ENCODE measurements around the gene TIMMDC1.
"Not testable (repeated sequence)": the region's sequence is repeated elsewhere in the genome, so short reads cannot be mapped to it uniquely, and the experiment has no call there.

Gene TIMMDC1

GRCh38 chr3:119547227-119547626, 48.9 kb downstream of the TIMMDC1 start:
- POLR2A ChIA-PET (ENCODE audit: low non-redundant PET) = no interaction called here
- CTCF ChIA-PET = no interaction called here
- H3K27ac ChIP-seq = no peak overlapping the region
- DNase-seq (ENCODE audit: low spot score) = no peak
- TF ChIP-seq CTCF (conservative IDR thresholded peaks at IDR 0.05; ENCODE audit: low read depth) = no peak

GRCh38 chr3:119548341-119548740, 50.0 kb downstream of the TIMMDC1 start:
- CTCF ChIA-PET = no interaction called here
- H3K27ac ChIP-seq = no peak overlapping the region
- POLR2A ChIA-PET (ENCODE audit: low non-redundant PET) = no interaction called here
- no peak for TF ChIP-seq CTCF (conservative IDR thresholded peaks at IDR 0.05; ENCODE audit: low read depth)
- no peak for DNase-seq (ENCODE audit: low spot score)

GRCh38 chr3:119550192-119550910, 52.0 kb downstream of the TIMMDC1 start:
- no peak overlapping the region for H3K27ac ChIP-seq
- DNase-seq (ENCODE audit: low spot score) = no peak
- ChIA-PET CTCF (interaction anchor here (1.0 kb wide), 1 partner anchor 9 kb away, joined by 3 read pairs; the partner anchor contains the start of gene CD80), POLR2A (ENCODE audit: low non-redundant PET) (no interaction called here)
- TF ChIP-seq CTCF (conservative IDR thresholded peaks at IDR 0.05; ENCODE audit: low read depth) = no peak

- no peak for TF ChIP-seq CTCF (conservative IDR thresholded peaks at IDR 0.05; ENCODE audit: low read depth)
- DNase-seq (ENCODE audit: low spot score) = no peak
- POLR2A ChIA-PET (ENCODE audit: low non-redundant PET) = no interaction called here
- no peak overlapping the region for H3K27ac ChIP-seq
- CTCF ChIA-PET = no interaction called here
Observed at GRCh38 chr3:119551598-119551997, 53.3 kb downstream of the TIMMDC1 start.

- CTCF ChIA-PET; POLR2A ChIA-PET (ENCODE audit: low non-redundant PET); DNase-seq (ENCODE audit: low spot score); H3K27ac ChIP-seq: not testable (repeated sequence)
Observed at GRCh38 chr3:119552928-119553327, 54.6 kb downstream of the TIMMDC1 start.

GRCh38 chr3:119553823-119554415, 55.6 kb downstream of the TIMMDC1 start:
- H3K27ac ChIP-seq = no peak overlapping the region
- CTCF ChIA-PET = interaction anchor here (0.6 kb wide), 1 partner anchor 128 kb away, joined by 4 read pairs; no protein-coding TSS in a partner anchor
- no peak for TF ChIP-seq CTCF (conservative IDR thresholded peaks at IDR 0.05; ENCODE audit: low read depth)
- no peak for DNase-seq (ENCODE audit: low spot score)
- POLR2A ChIA-PET (ENCODE audit: low non-redundant PET) = no interaction called here

- POLR2A ChIA-PET (ENCODE audit: low non-redundant PET) = no interaction called here
Observed at GRCh38 chr3:119555309-119555735, 57.0 kb downstream of the TIMMDC1 start.

More at GRCh38 chr3:119555309-119555735, 57.0 kb downstream of the TIMMDC1 start:
- H3K27ac ChIP-seq = no peak overlapping the region
- no peak for DNase-seq (ENCODE audit: low spot score)
- no peak for TF ChIP-seq CTCF (conservative IDR thresholded peaks at IDR 0.05; ENCODE audit: low read depth)
- CTCF ChIA-PET = no interaction called here
